ENCODE measurements around the gene SPEM2. TPM values are rescaled to one million over a fixed set of nuclear protein-coding genes. Genes with fewer than 3 reads are reported as not detected.

SPEM2 gene
- total RNA-seq, 1 experiment from 2014 or later = not detected

GRCh38 chr17:7380855-7381683, 44.3 kb upstream of the SPEM2 start, which contains the start of gene TNK1:
Gene TNK1 (plus strand): TSS chr17:7381089. CDS start chr17:7382927, 1,838 bp downstream.
- Histone ChIP-seq H3K9ac (ENCODE audit: extremely low read depth, insufficient read length, low read length) (peak within 1 kb of the TSS; percentile 62), H3K56ac (ENCODE audit: insufficient read length, low read depth, low read length) (no peak within 1 kb of the TSS), H3K27ac (ENCODE audit: insufficient read length, low read depth, low read length) (no peak within 1 kb of the TSS), H2AK5ac (ENCODE audit: insufficient read length, low read length) (no peak within 1 kb of the TSS), H3K23ac (ENCODE audit: insufficient read length, low read depth, low read length) (no peak within 1 kb of the TSS), H2BK5ac (ENCODE audit: insufficient read length, low read length) (no peak within 1 kb of the TSS), H3K27me3 (ENCODE audit: insufficient read depth, low read length) (peaks cover 11% of the 10 kb centered on the region; the same call in 1 of the 2 replicates), H3K4me1 (ENCODE audit: insufficient read depth, low read length) (no peaks in the 10 kb centered on the region), H2BK120ac (ENCODE audit: low read depth, low read length, poor library complexity, severe bottlenecking) (no peak within 1 kb of the TSS), H2BK20ac (ENCODE audit: low read depth, low read length, poor library complexity, severe bottlenecking) (no peak within 1 kb of the TSS), H4K20me1 (ENCODE audit: control insufficient read depth, insufficient read depth, insufficient read length) (no peaks in the 10 kb centered on the region), H3K4me2 (ENCODE audit: insufficient read depth, insufficient read length, low read length) (peak within 1 kb of the TSS; percentile 75), H2AFZ (ENCODE audit: low read length) (peak within 1 kb of the TSS; percentile 53), H3K14ac (ENCODE audit: insufficient read depth, low read length) (peak within 1 kb of the TSS; percentile 42), H3K9me3 (ENCODE audit: control insufficient read depth, low read depth, low read length) (no peaks in the 10 kb centered on the region), H3T11ph (ENCODE audit: low read length) (no peak within 1 kb of the TSS), H3K23me2 (ENCODE audit: insufficient read length, low read depth, low read length, poor library complexity, severe bottlenecking) (peaks cover 17% of the 10 kb centered on the region), H4K91ac (ENCODE audit: insufficient read length, low read depth, low read length) (no peak within 1 kb of the TSS), H3K18ac (ENCODE audit: insufficient read length, low read depth, low read length) (peak within 1 kb of the TSS; percentile 46), H3K4ac (ENCODE audit: low read depth, low read length) (no peak within 1 kb of the TSS), H4K5ac (ENCODE audit: insufficient read length, low read depth, low read length) (no peak within 1 kb of the TSS), H2BK12ac (ENCODE audit: insufficient read length, low read depth, low read length) (no peak within 1 kb of the TSS), H3K79me1 (ENCODE audit: insufficient read depth, low read depth, low read length, poor library complexity, severe bottlenecking) (no peaks in the 10 kb centered on the region), H4K8ac (replicated peaks; ENCODE audit: insufficient read length, low read depth, low read length) (no peak within 1 kb of the TSS), H3K79me2 (ENCODE audit: insufficient read depth, low read length) (no peaks in the 10 kb centered on the region), H2BK15ac (ENCODE audit: low read depth, low read length) (no peak within 1 kb of the TSS; the same call in 1 of the 2 replicates)
- Mint-ChIP-seq H3K9me3 (peaks cover 7% of the 10 kb centered on the region in 2 experiments), H3K4me3 (peak within 1 kb of the TSS; percentile 76 to 82), H3K36me3 (ENCODE audit: insufficient read depth in 1 of 3, low read depth in 3 of 3) (peaks cover 5 to 15% (median 12%) of the 10 kb centered on the region in 3 experiments; a peak in 5 of 7 replicates), H3K27ac (peak within 1 kb of the TSS in 1 of 3 experiments; percentile 8; a peak in 1 of 7 replicates), H3K4me1 (peaks cover 21 to 25% of the 10 kb centered on the region in 2 experiments), H3K27me3 (ENCODE audit: low read depth) (peaks cover 52% of the 10 kb centered on the region)
- peak; percentile 74 for DNase-seq
- WGBS (ENCODE audit: extremely low coverage, insufficient read length, low lambda C conversion rate) = no CpG with 5 or more reads among the region's 52 CpGs
- TF ChIP-seq CTCF (conservative IDR thresholded peaks at IDR 0.05) = no peak
